K562 (cell line): ENCODE results near the gene SORCS1. TPM values are rescaled to one million over a fixed set of nuclear protein-coding genes. Genes with fewer than 3 reads are reported as not detected.

Experiments
- ETV6 ChIP-seq, 3 experiments: fragments of 150-350 bp in 1 of 3; sonication (generic) in 1 of 3; formaldehyde crosslinking in 1 of 3; IDR thresholded peaks; 2 replicates each; pipeline versions ENCODE4 v1.6.1 to v1.8.0; 2014 to 2022; ENCODE audit warnings: borderline replicate concordance in 2 of 3, low read depth in 2 of 3, antibody characterized with exemption in 1 of 3, low read length in 1 of 3, mild to moderate bottlenecking in 1 of 3, missing genetic modification reagents in 1 of 3
- HMGXB4 ChIP-seq: sonication (generic); formaldehyde crosslinking; IDR thresholded peaks from 2 replicates; pipeline ENCODE4 v1.8.1; 2023; ENCODE audit warnings: mild to moderate bottlenecking, missing genetic modification reagents
- KDM5B ChIP-seq: fragments of 200-600 bp; sonication (generic); IDR thresholded peaks from 2 replicates; pipeline ENCODE4 v1.6.1; 2012; ENCODE audit warnings: low read depth, mild to moderate bottlenecking, moderate library complexity, low read length, control low read depth, inconsistent platforms; ENCODE audit not compliant: insufficient replicate concordance
- RNF2 ChIP-seq: sonication (generic); IDR thresholded peaks from 2 replicates; pipeline ENCODE4 v1.6.1; 2016
- SIX5 ChIP-seq, 2 experiments: IDR thresholded peaks; 2 replicates each; pipeline ENCODE4 v1.6.1; 2011; ENCODE audit warnings: low read length in 2 of 2, borderline replicate concordance in 1 of 2, low read depth in 1 of 2, mild to moderate bottlenecking in 1 of 2, moderate library complexity in 1 of 2; ENCODE audit not compliant: insufficient read depth in 1 of 2
- SMAD2 ChIP-seq: fragments of 150-350 bp; IDR thresholded peaks from 2 replicates; pipeline ENCODE4 v1.6.1; 2014; ENCODE audit warnings: low read depth, mild to moderate bottlenecking, low read length
- THRAP3 ChIP-seq: fragments of 450-650 bp; IDR thresholded peaks from 2 replicates; pipeline ENCODE4 v1.6.1; 2016; ENCODE audit warnings: mild to moderate bottlenecking, inconsistent platforms, borderline replicate concordance
- ZFX ChIP-seq: sonication (generic); formaldehyde crosslinking; IDR thresholded peaks from 2 replicates; pipeline ENCODE4 v1.8.0; 2022; ENCODE audit warnings: mild to moderate bottlenecking, missing genetic modification reagents, moderate library complexity
- ZNF316 ChIP-seq: fragments of 450-650 bp; IDR thresholded peaks from 2 replicates; pipeline ENCODE4 v1.6.1; 2016
- polyA plus RNA-seq, 8 experiments: library from polyadenylated mRNA; depleted of rRNA in 4 of 8; stranded (reverse) in 5 of 8; unstranded in 3 of 8; fragments of >200 nt; fragmentation: Nextera tagmentation in 2 of 8; fragmentation: Illumina TruSeq in 1 of 8; extraction: Ambion mirVana in 2 of 8; extraction: Trizol in 1 of 8; gene quantifications; 2 replicates each; pipeline versions ENCODE4 v1.2.1 to v1.2.3, GENCODE V29; 2011 to 2014; ENCODE audit warnings: inconsistent platforms in 1 of 8, missing spikeins in 1 of 8
- total RNA-seq, 7 experiments: library from RNA; depleted of rRNA in 6 of 7; stranded (reverse); fragments of >200 nt in 6 of 7; fragmentation: Illumina TruSeq in 2 of 7; extraction: Trizol in 2 of 7; gene quantifications; 2 replicates each; pipeline versions ENCODE4 v1.2.1 to v1.2.3, GENCODE V29; 2011 to 2021; ENCODE audit warnings: low replicate concordance in 1 of 7

Gene SORCS1
- total and polyA plus RNA-seq, 9 of the 15 experiments (the other 6 are each of a cell fraction or from before 2014, with no cell fraction given): 1.5 to 3.9 (median 2.7) TPM

- TF ChIP-seq HMGXB4 (CRISPR knock-in tag) (no peak), THRAP3 (no peak), ZNF316 (no peak), ETV6 (IDR thresholded peaks at IDR 0.05; ENCODE audit: borderline replicate concordance in 1 of 2, low read depth in 2 of 2, low read length in 1 of 2) (no peak), ETV6 (CRISPR knock-in tag; IDR thresholded peaks at IDR 0.05; ENCODE audit: borderline replicate concordance) (no peak), SMAD2 (no peak), KDM5B (no peak), RNF2 (0 out of 2 replicates have a peak, but pooled peaks have one; percentile 74), SIX5 (IDR thresholded peaks at IDR 0.05; ENCODE audit: borderline replicate concordance in 1 of 2, insufficient read depth in 1 of 2, low read depth in 1 of 2, low read length in 2 of 2) (no peak), ZFX (CRISPR knock-in tag) (no peak)
These were observed 345.0 kb downstream of the SORCS1 start (continued) for GRCh38 chr10:106819490-106819889.
